ENCODE measurements around the gene MFGE8. TPM values are rescaled to one million over a fixed set of nuclear protein-coding genes. Genes with fewer than 3 reads are reported as not detected.

MFGE8 gene
- total RNA-seq, 1 donor from 2014 or later = 168 TPM

GRCh38 chr15:88906551-88906950, 6.6 kb downstream of the MFGE8 start:
- intact Hi-C loops (cut with DNase I) = loop anchor here (10.0 kb wide), 1 partner anchor 108 kb away; no protein-coding TSS in a partner anchor
- no peak for TF ChIP-seq CTCF (IDR thresholded peaks at IDR 0.05)
- Histone ChIP-seq H3K27me3 (no peaks in the 10 kb centered on the region), H3K27ac (no peak overlapping the region), H3K36me3 (peaks cover 39% of the 10 kb centered on the region), H3K9me3 (no peaks in the 10 kb centered on the region), H3K4me1 (peaks cover 9% of the 10 kb centered on the region), H3K4me3 (no peak overlapping the region)
- ATAC-seq = no peak
- DNase-seq = peak; percentile 20

GRCh38 chr15:88906130-88906529, 7.0 kb downstream of the MFGE8 start:
- peaks cover 9% of the 10 kb centered on the region for H3K4me1 ChIP-seq
- no peaks in the 10 kb centered on the region for H3K9me3 ChIP-seq
- no peak overlapping the region for H3K4me3 ChIP-seq
- ATAC-seq = no peak
- DNase-seq = no peak
- TF ChIP-seq CTCF (IDR thresholded peaks at IDR 0.05) = no peak
- no peak overlapping the region for H3K27ac ChIP-seq
- intact Hi-C loops (cut with DNase I) = loop anchor here (10.0 kb wide), 1 partner anchor 109 kb away; no protein-coding TSS in a partner anchor
- no peaks in the 10 kb centered on the region for H3K27me3 ChIP-seq
- peaks cover 39% of the 10 kb centered on the region for H3K36me3 ChIP-seq

GRCh38 chr15:88905576-88905975, 7.6 kb downstream of the MFGE8 start:
- intact Hi-C loops (cut with DNase I) = loop anchor here (10.0 kb wide), 1 partner anchor 109 kb away; no protein-coding TSS in a partner anchor
- Histone ChIP-seq H3K4me1 (peaks cover 9% of the 10 kb centered on the region), H3K27me3 (no peaks in the 10 kb centered on the region), H3K27ac (no peak overlapping the region), H3K9me3 (no peaks in the 10 kb centered on the region), H3K4me3 (no peak overlapping the region), H3K36me3 (peaks cover 39% of the 10 kb centered on the region)
- no peak for TF ChIP-seq CTCF (IDR thresholded peaks at IDR 0.05)
- ATAC-seq = no peak
- peak; percentile 43 for DNase-seq

GRCh38 chr15:88904624-88905327, 8.4 kb downstream of the MFGE8 start:
- Histone ChIP-seq H3K4me3 (no peak overlapping the region), H3K4me1 (peaks cover 9% of the 10 kb centered on the region), H3K9me3 (no peaks in the 10 kb centered on the region), H3K36me3 (peaks cover 37% of the 10 kb centered on the region), H3K27me3 (no peaks in the 10 kb centered on the region), H3K27ac (no peak overlapping the region)
- intact Hi-C loops (cut with DNase I) = loop anchor here (10.0 kb wide), 1 partner anchor 110 kb away; no protein-coding TSS in a partner anchor
- DNase-seq (peak; percentile 89), ATAC-seq (peak; percentile 89)
- peak; percentile 100 for TF ChIP-seq CTCF (IDR thresholded peaks at IDR 0.05)

- Histone ChIP-seq H3K9me3 (no peaks in the 10 kb centered on the region), H3K4me1 (peaks cover 9% of the 10 kb centered on the region), H3K27ac (no peak overlapping the region), H3K36me3 (peaks cover 32% of the 10 kb centered on the region), H3K27me3 (no peaks in the 10 kb centered on the region), H3K4me3 (no peak overlapping the region)
- intact Hi-C loops (cut with DNase I) = loop anchor here (10.0 kb wide), 1 partner anchor 111 kb away; no protein-coding TSS in a partner anchor
- ATAC-seq (no peak), DNase-seq (peak; percentile 31)
- TF ChIP-seq CTCF (IDR thresholded peaks at IDR 0.05) = no peak
These were observed 8.9 kb downstream of the MFGE8 start for GRCh38 chr15:88904257-88904623.

Data from upper lobe of right lung (tissue), 1 donor.